HepG2 (cell line): ENCODE data around the gene CCS. TPM values are rescaled to one million over a fixed set of nuclear protein-coding genes. Genes with fewer than 3 reads are reported as not detected.

Experiments used
- ATAC-seq: fragments of 200-7000 bp; cut with Tn5 transposase; 3 replicates; pipeline ENCODE4 v1.9.1; 2020; ENCODE audit warnings: mild to moderate bottlenecking, moderate library complexity
- BruUV-seq: library from RNA; stranded (reverse); fragments of 400-500 nt; replicated peaks from 2 replicates; lab custom pipeline; 2021; lab: Mats Ljungman, UMichigan
- CTCF ChIA-PET: fragments of 300-600 bp; formaldehyde crosslinking; extraction: SDS; loops from one replicate; lab custom pipeline; 2021; ENCODE audit warnings: low total read pairs, inconsistent platforms, low intra/inter-chr PET ratio; lab: Yijun Ruan, JAX
- POLR2A ChIA-PET: fragments of 350-600 bp; sonication (Branson Sonifier 250); formaldehyde crosslinking; loops from one replicate; lab custom pipeline; 2020; ENCODE audit warnings: antibody characterized with exemption, inconsistent platforms; lab: Yijun Ruan, JAX
- DNase-seq: peaks from one replicate; pipeline ENCODE4 v3.0.0-alpha.2; 2015; ENCODE audit warnings: low spot score
- FAIRE-seq: peaks from 3 replicates; lab custom pipeline; 2011; peaks lifted over from hg19 to GRCh38; lab: Jason Lieb, UNC
- H2AFZ ChIP-seq: one replicate; pipeline ENCODE4 v1.6.1; 2011; ENCODE audit warnings: low read length, inconsistent platforms
- H3K27ac ChIP-seq: fragments of 300-600 bp; 3 replicates; pipeline ENCODE4 v1.8.0; 2011; ENCODE audit warnings: mixed run types, mild to moderate bottlenecking, mixed read lengths, low read length, inconsistent platforms; ENCODE audit not compliant: insufficient read depth; ENCODE audit errors: extremely low read length
- H3K27me3 ChIP-seq, 2 experiments: fragments of 200-600 bp in 1 of 2; 2 replicates in 1 of 2; 3 replicates in 1 of 2; pipeline versions ENCODE4 v1.6.0 to v1.8.0; 2011; ENCODE audit warnings: low read length in 2 of 2, mild to moderate bottlenecking in 2 of 2, moderate library complexity in 2 of 2, inconsistent platforms in 1 of 2; ENCODE audit not compliant: insufficient read depth in 2 of 2, control insufficient read depth in 1 of 2
- H3K36me3 ChIP-seq, 2 experiments: fragments of 200-600 bp in 1 of 2; replicated peaks in 1 of 2; 2 replicates in 1 of 2; 3 replicates in 1 of 2; pipeline versions ENCODE4 v1.5.1 to v1.8.0; 2011; ENCODE audit warnings: low read length in 2 of 2, inconsistent platforms in 1 of 2; ENCODE audit not compliant: insufficient read depth in 2 of 2, control insufficient read depth in 1 of 2
- H3K4me1 ChIP-seq: 2 replicates; pipeline ENCODE4 v1.5.1; 2012; ENCODE audit warnings: low read length, inconsistent platforms; ENCODE audit not compliant: insufficient read depth
- H3K4me2 ChIP-seq: 2 replicates; pipeline ENCODE4 v1.6.0; 2011; ENCODE audit warnings: low read depth, low read length, inconsistent platforms
- H3K4me3 ChIP-seq, 3 experiments: fragments of 200-600 bp in 1 of 3; sonication (generic), shearing (Covaris generic) in 1 of 3; replicated peaks in 1 of 3; 2 replicates each; pipeline ENCODE4 v1.5.1; 2011 to 2016; ENCODE audit warnings: low read length in 3 of 3, inconsistent platforms in 2 of 3, low read depth in 2 of 3, mild to moderate bottlenecking in 2 of 3, control low read depth in 1 of 3, mixed read lengths in 1 of 3; ENCODE audit not compliant: insufficient read depth in 1 of 3
- H3K79me2 ChIP-seq: one replicate; pipeline ENCODE4 v1.6.1; 2011; ENCODE audit warnings: low read length, inconsistent platforms; ENCODE audit not compliant: insufficient read depth
- H3K9ac ChIP-seq: 2 replicates; pipeline ENCODE4 v1.6.0; 2011; ENCODE audit warnings: mild to moderate bottlenecking, low read depth, low read length, inconsistent platforms; ENCODE audit not compliant: insufficient read depth
- H3K9me3 ChIP-seq: 2 replicates; pipeline ENCODE4 v1.5.1; 2012; ENCODE audit warnings: mild to moderate bottlenecking, low read length
- H4K20me1 ChIP-seq: 2 replicates; pipeline ENCODE4 v1.6.0; 2011; ENCODE audit warnings: inconsistent platforms, mild to moderate bottlenecking, low read length, moderate library complexity; ENCODE audit not compliant: insufficient read depth
- HMG20B ChIP-seq: conservative IDR thresholded peaks from 2 replicates; pipeline ENCODE4 v1.6.1; 2016; ENCODE audit warnings: missing genetic modification reagents, missing compliant biosample characterization
- MTA3 ChIP-seq: sonication (generic); formaldehyde crosslinking; IDR thresholded peaks from 2 replicates; pipeline ENCODE4 v1.4.0; 2020; ENCODE audit warnings: missing genetic modification reagents
- TARDBP ChIP-seq: sonication (generic); formaldehyde crosslinking; IDR thresholded peaks from 2 replicates; pipeline ENCODE4 v1.8.0; 2022; ENCODE audit warnings: mild to moderate bottlenecking, missing genetic modification reagents
- XBP1 ChIP-seq: sonication (generic); formaldehyde crosslinking; IDR thresholded peaks from 2 replicates; pipeline ENCODE4 v1.5.0; 2020; ENCODE audit warnings: missing genetic modification reagents
- ZBTB10 ChIP-seq: sonication (generic); formaldehyde crosslinking; IDR thresholded peaks from 2 replicates; pipeline ENCODE4 v1.4.0; 2020; ENCODE audit warnings: missing genetic modification reagents, borderline replicate concordance
- ZBTB2 ChIP-seq: sonication (generic); formaldehyde crosslinking; IDR thresholded peaks from 2 replicates; pipeline ENCODE4 v1.8.0; 2022; ENCODE audit warnings: low read depth, missing genetic modification reagents
- ZNF260 ChIP-seq: sonication (generic); formaldehyde crosslinking; IDR thresholded peaks from 2 replicates; pipeline ENCODE4 v1.4.0; 2020; ENCODE audit warnings: missing genetic modification reagents, low read depth, mild to moderate bottlenecking, borderline replicate concordance
- ZNF33B ChIP-seq: sonication (generic); formaldehyde crosslinking; IDR thresholded peaks from 2 replicates; pipeline ENCODE4 v1.5.1; 2020; ENCODE audit warnings: mild to moderate bottlenecking, missing genetic modification reagents
- ZNF468 ChIP-seq: sonication (generic); formaldehyde crosslinking; IDR thresholded peaks from 2 replicates; pipeline ENCODE4 v1.8.0; 2022; ENCODE audit warnings: mild to moderate bottlenecking, moderate library complexity, missing genetic modification reagents
- ZNF556 ChIP-seq: sonication (generic); formaldehyde crosslinking; IDR thresholded peaks from 2 replicates; pipeline ENCODE4 v1.4.0; 2020; ENCODE audit warnings: mild to moderate bottlenecking, missing genetic modification reagents, borderline replicate concordance
- ZSCAN20 ChIP-seq: sonication (generic); formaldehyde crosslinking; IDR thresholded peaks from 2 replicates; pipeline ENCODE4 v1.4.0; 2020; ENCODE audit warnings: missing genetic modification reagents, mild to moderate bottlenecking, borderline replicate concordance
- WGBS: methylation state at CpG from one replicate; pipeline ENCODE4 v1.1.6; 2017; ENCODE audit warnings: low lambda C conversion rate; 5-methylcytosine and 5-hydroxymethylcytosine counted together
- in situ Hi-C: cut with HindIII; loops from 2 replicates; pipeline ENCODE4 v1.10.0; 2017; ENCODE audit warnings: low pct_unique_long_range_greater_than_20kb; ENCODE audit not compliant: extremely low pct_ligation_motif_present
- intact Hi-C: fragments of 100-400 bp; cut with micrococcal nuclease; formaldehyde crosslinking; loops from one replicate; pipeline ENCODE4 v1.10.0; 2022; ENCODE audit not compliant: unreplicated experiment
- polyA plus RNA-seq, 8 experiments: library from polyadenylated mRNA; depleted of rRNA in 3 of 8; stranded (reverse) in 7 of 8; unstranded in 1 of 8; fragments of >200 nt; fragmentation: Illumina TruSeq in 4 of 8; extraction: Trizol in 4 of 8; gene quantifications; 2 replicates each; pipeline versions ENCODE4 v1.2.1 to v1.2.3, GENCODE V29; 2011 to 2016; ENCODE audit warnings: low read depth in 4 of 8, missing spikeins in 1 of 8, mixed read lengths in 1 of 8; ENCODE audit not compliant: insufficient read depth in 1 of 8
- total RNA-seq, 5 experiments: library from RNA; depleted of rRNA; stranded (reverse); fragments of >200 nt; fragmentation: Illumina TruSeq; extraction: Trizol; gene quantifications; 2 replicates each; pipeline ENCODE4 v1.2.3, GENCODE V29; 2016; ENCODE audit warnings: low read depth in 1 of 5
- TF ChIP-seq, protein P1 (sequence below): sonication (generic); formaldehyde crosslinking; IDR thresholded peaks from 2 replicates; pipeline ENCODE4 v1.4.0; 2020; ENCODE audit warnings: missing genetic modification reagents; ENCODE audit errors: not compliant biosample characterization
- TF ChIP-seq, protein P2 (sequence below): sonication (generic); formaldehyde crosslinking; IDR thresholded peaks from 2 replicates; pipeline ENCODE4 v1.8.1; 2023; ENCODE audit warnings: mild to moderate bottlenecking, moderate library complexity, missing genetic modification reagents

CCS gene
- total and polyA plus RNA-seq, 2 of the 13 experiments (the other 11 are each of a cell fraction or from before 2014, with no cell fraction given), result 25.4 to 44.6 TPM

DNA sequence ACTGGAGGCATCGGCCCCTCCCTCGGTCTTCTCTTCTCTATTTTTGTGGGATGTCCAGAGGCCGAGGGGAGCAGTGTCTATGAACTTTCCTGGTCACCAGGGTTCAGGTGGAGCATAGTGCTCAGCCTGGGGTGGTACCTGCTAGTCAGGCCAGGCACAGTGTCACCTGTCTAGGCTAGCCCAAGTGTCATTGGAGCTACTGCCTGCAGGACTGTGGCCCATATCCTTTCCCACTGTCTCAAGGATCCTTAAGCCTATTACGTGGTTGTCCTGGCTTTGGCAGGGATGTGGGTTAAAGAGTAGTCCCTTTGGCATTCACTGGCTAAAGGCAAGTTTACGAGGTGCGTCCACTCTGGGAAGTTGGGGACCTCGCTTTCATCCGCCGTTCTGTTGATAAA is 32.8 kb downstream of the CCS start (continued):
- no peak for TF ChIP-seq MTA3 (CRISPR knock-in tag)
- TF ChIP-seq TARDBP, result no peak

GRCh38 chr11:66626382-66626781 is 33.4 kb downstream of the CCS start:
- FAIRE-seq (no peak), ATAC-seq (no peak), DNase-seq (no peak)
- in situ Hi-C loops, result no loop called here
- Histone ChIP-seq H3K4me2 (no peak overlapping the region), H2AFZ (no peak overlapping the region), H3K9me3 (no peaks in the 10 kb centered on the region), H3K9ac (no peak overlapping the region), H4K20me1 (peaks cover 45% of the 10 kb centered on the region), H3K4me3 (no peak overlapping the region), H3K27me3 (no peaks in the 10 kb centered on the region), H3K27ac (no peak overlapping the region), H3K79me2 (peaks cover 95% of the 10 kb centered on the region), H3K4me1 (peaks cover 24% of the 10 kb centered on the region), H3K36me3 (peaks cover 41 to 81% of the 10 kb centered on the region in 2 experiments)
- ChIA-PET POLR2A (interaction anchor here (1.2 to 10.6 kb wide), 4 partner anchors 10 to 34 kb away, joined by 3 to 211 read pairs (median 16); partner anchors contain the start of genes CCDC87, RBM14 and RBM4), CTCF (no interaction called here)
- TF ChIP-seq ZNF556, result no peak
- TF ChIP-seq XBP1 (CRISPR knock-in tag), result no peak
- TF ChIP-seq, protein P1, sequence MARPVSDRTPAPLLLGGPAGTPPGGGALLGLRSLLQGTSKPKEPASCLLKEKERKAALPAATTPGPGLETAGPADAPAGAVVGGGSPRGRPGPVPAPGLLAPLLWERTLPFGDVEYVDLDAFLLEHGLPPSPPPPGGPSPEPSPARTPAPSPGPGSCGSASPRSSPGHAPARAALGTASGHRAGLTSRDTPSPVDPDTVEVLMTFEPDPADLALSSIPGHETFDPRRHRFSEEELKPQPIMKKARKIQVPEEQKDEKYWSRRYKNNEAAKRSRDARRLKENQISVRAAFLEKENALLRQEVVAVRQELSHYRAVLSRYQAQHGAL (CRISPR knock-in tag), result no peak
- no peak for TF ChIP-seq HMG20B (CRISPR knock-in tag)
- no peak for TF ChIP-seq ZNF468 (CRISPR knock-in tag)
- TF ChIP-seq, protein P2, sequence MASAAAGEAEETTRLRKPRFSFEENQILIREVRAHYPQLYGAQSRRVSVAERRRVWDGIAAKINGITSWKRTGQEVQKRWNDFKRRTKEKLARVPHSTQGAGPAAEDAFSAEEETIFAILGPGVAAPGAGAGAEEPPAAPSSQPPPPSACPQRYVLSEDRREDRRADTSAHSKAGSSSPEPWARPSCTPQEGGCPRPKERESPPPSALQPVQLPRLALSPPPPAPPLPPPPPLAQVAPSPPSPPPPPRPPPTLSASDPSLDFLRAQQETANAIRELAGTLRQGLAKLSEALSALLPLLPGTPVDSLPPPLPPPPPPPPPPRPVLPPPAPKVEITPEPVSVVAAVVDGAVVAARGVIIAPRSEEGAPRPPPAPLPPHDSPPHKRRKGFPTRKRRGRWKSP, result no peak
- TF ChIP-seq ZBTB2 (CRISPR knock-in tag), result no peak
- TF ChIP-seq ZSCAN20 (CRISPR knock-in tag), result no peak
- no peak for TF ChIP-seq ZBTB10 (CRISPR knock-in tag)
- TF ChIP-seq ZNF260 (CRISPR knock-in tag), result no peak
- no peak for TF ChIP-seq ZNF33B
- no TSS peak for BruUV-seq
- 99% methylated on average over 25 of the region's 25 CpGs for WGBS
- intact Hi-C loops, result no loop called here
